Activated T-cell treated with anti-CD3 and anti-CD28 coated beads, Interleukin-2, amount 50 U/mL, for 24 hours (primary cell): ENCODE data around the gene ARHGDIA.
A peak's percentile ranks its signal among the peaks of the same experiment; 100 is the strongest.

ENCODE experiments used
- DNase-seq: peaks from one replicate; pipeline ENCODE4 v3.0.0-alpha.2; 2020
- H3K27ac Mint-ChIP-seq: 2 replicates; pipeline ENCODE4 v1.8.0; 2020; ENCODE audit warnings: mild to moderate bottlenecking, mixed read lengths
- H3K27me3 Mint-ChIP-seq: 2 replicates; pipeline ENCODE4 v1.8.0; 2020; ENCODE audit warnings: mixed read lengths
- H3K36me3 Mint-ChIP-seq: 2 replicates; pipeline ENCODE4 v1.8.0; 2020; ENCODE audit warnings: low read depth, mixed read lengths
- H3K4me1 Mint-ChIP-seq: 2 replicates; pipeline ENCODE4 v1.8.0; 2020; ENCODE audit warnings: low read depth, mixed read lengths
- H3K4me3 Mint-ChIP-seq: 2 replicates; pipeline ENCODE4 v1.8.0; 2020; ENCODE audit warnings: mild to moderate bottlenecking, moderate library complexity, mixed read lengths
- H3K9me3 Mint-ChIP-seq: 2 replicates; pipeline ENCODE4 v1.8.0; 2020; ENCODE audit warnings: mixed read lengths

Gene ARHGDIA

DNA sequence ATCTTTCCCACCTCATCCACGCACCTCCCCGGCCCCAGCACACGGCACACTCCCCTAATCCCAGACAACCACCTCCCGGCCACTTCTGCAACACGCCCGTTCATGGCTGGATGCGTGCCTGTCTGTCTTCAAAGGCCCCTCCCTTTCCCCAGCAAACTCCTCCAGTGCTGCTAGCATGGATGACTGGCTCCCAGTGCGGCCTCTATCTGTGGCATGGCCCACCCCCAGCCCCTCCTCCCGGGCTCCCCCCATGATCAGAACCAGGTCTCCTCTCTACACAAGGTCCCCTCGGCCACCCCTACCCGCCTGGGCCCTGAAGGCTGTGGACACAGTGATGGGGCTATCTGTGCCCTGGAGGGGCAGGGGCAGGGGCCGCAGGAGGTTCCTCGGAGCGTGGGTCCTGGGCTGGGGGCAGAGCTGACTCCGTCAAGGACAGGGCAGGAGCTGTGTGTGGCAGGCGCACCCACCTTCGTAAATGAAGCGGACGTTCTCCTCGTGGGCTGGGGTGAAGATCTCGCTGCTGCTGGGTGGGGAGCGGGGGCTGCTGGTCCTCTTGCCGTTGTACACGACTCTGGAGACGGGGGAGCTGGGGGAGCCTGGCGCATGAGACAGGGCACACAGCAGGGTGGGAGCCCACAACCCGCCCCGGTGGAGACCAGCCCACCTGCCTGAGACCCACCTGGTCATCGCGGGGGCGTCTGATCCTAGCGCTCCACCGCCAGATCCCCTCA is 47.2 kb downstream of the ARHGDIA start:
- H3K4me1 Mint-ChIP-seq = peaks cover 11% of the 10 kb centered on the region
- no peaks in the 10 kb centered on the region for H3K27me3 Mint-ChIP-seq
- H3K36me3 Mint-ChIP-seq = peaks cover 12% of the 10 kb centered on the region
- no peaks in the 10 kb centered on the region for H3K9me3 Mint-ChIP-seq
- no peak overlapping the region for H3K4me3 Mint-ChIP-seq
- no peak overlapping the region for H3K27ac Mint-ChIP-seq
- DNase-seq = no peak

DNA sequence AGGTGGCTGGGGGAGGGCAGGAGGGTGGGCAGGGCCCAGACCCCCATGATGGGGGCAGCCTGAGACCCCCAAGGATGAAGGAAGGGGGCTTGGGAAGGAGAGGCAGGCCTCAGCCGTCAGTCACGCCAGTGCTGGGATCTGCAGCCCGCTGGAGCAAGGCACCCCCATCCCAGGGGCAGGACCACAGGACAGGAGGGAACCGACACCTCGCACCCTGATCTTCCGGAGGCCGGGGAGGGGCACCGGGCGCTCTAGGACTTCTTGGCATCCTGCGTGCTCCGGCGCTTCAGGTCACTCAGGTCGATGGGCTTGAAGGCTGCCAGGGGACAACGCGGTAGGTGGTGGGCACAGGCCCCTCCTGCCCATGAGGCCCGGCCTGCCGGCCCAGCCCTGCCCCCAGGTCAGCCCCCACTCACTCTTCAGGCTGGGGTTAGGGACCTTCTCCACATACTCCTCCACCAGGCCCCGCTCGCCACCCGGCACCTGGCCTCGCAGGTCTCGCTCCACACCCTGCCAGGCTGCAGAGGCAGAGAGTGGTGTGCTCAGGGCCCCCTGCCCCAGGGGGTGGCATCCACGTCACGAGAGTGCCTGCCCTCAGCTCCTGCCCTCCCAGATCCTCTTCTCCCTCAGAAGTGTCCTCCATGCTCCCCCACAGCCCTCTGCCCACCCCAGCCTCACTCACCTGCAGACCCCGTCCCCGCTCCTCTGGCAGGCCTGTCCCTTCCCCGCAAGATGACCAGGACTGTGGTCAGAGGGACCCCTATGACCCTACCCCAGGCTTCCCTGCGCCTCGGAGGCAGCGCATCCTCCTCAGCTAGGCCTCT is 47.9 kb downstream of the ARHGDIA start:
- H3K27ac Mint-ChIP-seq = no peak overlapping the region
- H3K4me1 Mint-ChIP-seq = peaks cover 7% of the 10 kb centered on the region
- peaks cover 12% of the 10 kb centered on the region for H3K36me3 Mint-ChIP-seq
- H3K4me3 Mint-ChIP-seq = no peak overlapping the region
- H3K27me3 Mint-ChIP-seq = no peaks in the 10 kb centered on the region
- no peaks in the 10 kb centered on the region for H3K9me3 Mint-ChIP-seq
- no peak for DNase-seq

DNA sequence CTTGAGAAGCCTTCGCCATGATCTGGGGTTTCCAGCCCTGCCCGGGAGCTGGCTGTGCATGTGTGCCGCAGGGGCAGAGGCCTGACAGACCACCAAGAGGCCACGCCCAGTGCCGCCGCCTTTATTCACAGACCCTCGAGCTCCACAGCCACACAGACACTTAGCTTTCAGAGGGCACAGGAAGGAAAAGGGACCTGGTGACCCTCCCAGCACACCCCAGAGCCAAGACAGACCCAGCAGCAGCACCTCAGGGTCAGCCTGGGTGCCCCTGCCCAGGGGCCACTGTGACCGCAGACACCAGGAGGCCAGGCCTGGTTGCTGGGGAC is 48.9 kb downstream of the ARHGDIA start:
- Mint-ChIP-seq H3K4me1 (peaks cover 6% of the 10 kb centered on the region), H3K4me3 (no peak overlapping the region), H3K27me3 (no peaks in the 10 kb centered on the region), H3K27ac (peak overlapping the region; percentile 81), H3K9me3 (no peaks in the 10 kb centered on the region), H3K36me3 (peaks cover 12% of the 10 kb centered on the region)
- no peak for DNase-seq

DNA sequence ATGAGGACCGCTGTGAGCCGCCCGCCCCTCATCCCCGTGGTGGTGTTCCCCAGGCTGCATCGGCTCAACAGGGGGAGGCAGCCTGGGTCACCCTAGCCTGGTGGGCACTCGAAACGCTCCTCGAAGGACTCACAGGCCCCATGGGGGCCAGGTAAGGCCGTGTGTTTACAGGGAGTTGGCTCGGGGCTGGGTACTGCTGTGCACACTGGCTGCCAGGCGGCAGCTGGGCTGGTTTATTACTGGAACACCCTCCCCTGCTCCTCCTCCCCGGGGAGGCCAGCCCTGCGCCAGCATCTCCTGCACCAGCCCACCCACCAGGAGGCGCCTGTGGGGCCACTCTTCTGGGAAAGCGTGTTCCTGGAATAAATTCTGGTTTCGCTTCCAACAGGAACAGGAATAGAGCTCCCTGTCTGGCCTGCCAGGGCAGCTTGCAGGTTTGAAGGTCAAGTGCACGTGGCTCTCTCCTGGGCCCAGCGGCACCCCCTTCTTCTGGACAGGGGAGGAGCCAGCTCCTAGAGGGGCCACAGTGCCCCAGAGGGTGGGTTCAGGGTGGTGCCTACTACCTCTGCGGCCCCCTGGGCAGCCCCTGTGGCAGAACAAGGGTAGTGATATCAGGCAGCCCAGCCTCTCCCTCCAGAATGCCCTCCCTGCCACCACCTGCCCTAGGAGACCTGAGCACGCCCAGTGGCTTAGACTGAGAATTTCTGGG is 49.4 kb downstream of the ARHGDIA start:
- H3K27me3 Mint-ChIP-seq = no peaks in the 10 kb centered on the region
- peaks cover 6% of the 10 kb centered on the region for H3K4me1 Mint-ChIP-seq
- no peak for DNase-seq
- H3K36me3 Mint-ChIP-seq = peaks cover 12% of the 10 kb centered on the region
- no peaks in the 10 kb centered on the region for H3K9me3 Mint-ChIP-seq
- H3K4me3 Mint-ChIP-seq = no peak overlapping the region
- H3K27ac Mint-ChIP-seq = peak overlapping the region; percentile 81

DNA sequence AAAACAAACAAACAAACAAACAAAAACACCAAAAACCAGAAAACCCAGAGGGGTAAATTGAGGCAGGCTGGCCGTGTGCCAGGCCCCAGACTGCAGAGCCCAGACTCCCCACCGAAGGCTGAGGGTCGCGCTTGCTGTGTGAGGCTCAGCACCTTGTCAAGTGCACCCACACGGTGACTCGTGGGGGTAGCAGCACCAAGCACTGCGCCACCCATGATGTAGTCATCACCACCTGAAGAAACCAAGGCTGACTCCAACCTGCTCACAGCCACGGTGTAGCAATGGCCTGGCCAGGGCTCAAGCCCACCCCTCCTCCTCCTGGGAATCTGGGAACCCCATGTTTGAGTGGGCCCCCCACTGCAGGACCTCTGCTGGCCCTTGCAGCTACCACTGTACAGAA is 50.0 kb downstream of the ARHGDIA start:
- no peak for DNase-seq
- H3K36me3 Mint-ChIP-seq = peaks cover 11% of the 10 kb centered on the region
- H3K4me1 Mint-ChIP-seq = peaks cover 5% of the 10 kb centered on the region
- H3K4me3 Mint-ChIP-seq = no peak overlapping the region
- H3K27ac Mint-ChIP-seq = no peak overlapping the region
- peaks cover 2% of the 10 kb centered on the region for H3K27me3 Mint-ChIP-seq
- no peaks in the 10 kb centered on the region for H3K9me3 Mint-ChIP-seq

DNA sequence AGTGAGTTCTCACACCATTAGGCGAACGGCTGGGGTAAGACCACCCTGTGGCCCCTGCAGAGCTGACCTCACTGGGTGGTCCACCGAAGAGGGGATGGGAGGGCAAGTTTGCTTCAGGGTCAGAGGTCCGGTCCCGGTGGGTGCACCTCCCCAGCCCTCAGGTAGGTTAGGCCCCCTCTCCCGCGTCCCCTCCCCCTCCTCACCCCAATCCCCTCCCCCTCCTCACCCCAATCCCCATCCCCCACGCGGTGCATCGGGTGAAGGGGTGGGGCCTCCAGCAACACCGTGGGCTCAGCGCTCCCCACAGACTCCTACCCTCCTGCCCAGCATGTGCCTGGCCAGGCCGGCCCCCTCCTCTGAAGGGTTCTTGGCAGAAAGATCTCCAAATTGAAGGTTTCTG is 51.4 kb downstream of the ARHGDIA start:
- Mint-ChIP-seq H3K9me3 (no peaks in the 10 kb centered on the region), H3K4me1 (peaks cover 2% of the 10 kb centered on the region), H3K4me3 (no peak overlapping the region), H3K27me3 (peaks cover 3% of the 10 kb centered on the region), H3K27ac (no peak overlapping the region), H3K36me3 (peaks cover 10% of the 10 kb centered on the region)
- DNase-seq = no peak

DNA sequence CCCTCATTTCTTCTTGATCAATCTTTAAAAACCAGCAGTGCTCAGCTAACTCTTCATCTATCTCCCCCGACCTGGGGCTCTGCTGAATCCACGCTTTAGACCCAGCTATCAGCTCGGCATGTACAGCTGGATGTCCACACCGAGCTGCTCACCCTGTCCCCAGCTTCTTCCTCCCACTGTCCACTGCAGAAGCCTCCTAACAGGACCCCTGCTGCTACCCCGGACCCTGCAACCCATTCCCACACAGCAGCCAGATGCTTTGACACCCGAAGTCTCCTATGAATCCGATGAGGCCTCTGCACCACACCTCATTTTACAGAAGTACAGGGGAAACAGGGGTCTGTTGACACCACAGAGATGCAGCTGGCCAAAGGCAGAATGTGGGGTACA is 53.4 kb downstream of the ARHGDIA start:
- Mint-ChIP-seq H3K4me1 (peaks cover 2% of the 10 kb centered on the region), H3K4me3 (no peak overlapping the region), H3K36me3 (peaks cover 3% of the 10 kb centered on the region), H3K27me3 (peaks cover 3% of the 10 kb centered on the region), H3K9me3 (no peaks in the 10 kb centered on the region), H3K27ac (no peak overlapping the region)
- DNase-seq = no peak
